ENCODE results near the gene TMEM117.

The TMEM117 gene

GRCh38 chr12:44294649-44295048 is 458.8 kb downstream of the TMEM117 start:
- in situ Hi-C loops (cut with HindIII; ENCODE audit: low pct_ligation_motif_present, low pct_unique_long_range_greater_than_20kb, low sequenced_read_pairs) = no loop called here
- DNase-seq = no peak

GRCh38 chr12:44295958-44296623 is 460.2 kb downstream of the TMEM117 start:
- DNase-seq = no peak
- in situ Hi-C loops (cut with HindIII; ENCODE audit: low pct_ligation_motif_present, low pct_unique_long_range_greater_than_20kb, low sequenced_read_pairs) = no loop called here

- in situ Hi-C loops (cut with HindIII; ENCODE audit: low pct_ligation_motif_present, low pct_unique_long_range_greater_than_20kb, low sequenced_read_pairs) = no loop called here
- no peak for DNase-seq
These were observed 460.8 kb downstream of the TMEM117 start for GRCh38 chr12:44296624-44297197.

- no peak for DNase-seq
- in situ Hi-C loops (cut with HindIII; ENCODE audit: low pct_ligation_motif_present, low pct_unique_long_range_greater_than_20kb, low sequenced_read_pairs) = no loop called here
These were observed 463.6 kb downstream of the TMEM117 start for GRCh38 chr12:44299524-44299923.

- no peak for DNase-seq
- in situ Hi-C loops (cut with HindIII; ENCODE audit: low pct_ligation_motif_present, low pct_unique_long_range_greater_than_20kb, low sequenced_read_pairs) = no loop called here
These were observed 471.8 kb downstream of the TMEM117 start for GRCh38 chr12:44307506-44308168.

- in situ Hi-C loops (cut with HindIII; ENCODE audit: low pct_ligation_motif_present, low pct_unique_long_range_greater_than_20kb, low sequenced_read_pairs) = no loop called here
- no peak for DNase-seq
These were observed 477.3 kb downstream of the TMEM117 start for GRCh38 chr12:44313188-44313587.

GRCh38 chr12:44314007-44314500 is 478.2 kb downstream of the TMEM117 start:
- in situ Hi-C loops (cut with HindIII; ENCODE audit: low pct_ligation_motif_present, low pct_unique_long_range_greater_than_20kb, low sequenced_read_pairs) = no loop called here
- no peak for DNase-seq

GRCh38 chr12:44317651-44318126 is 481.8 kb downstream of the TMEM117 start:
- in situ Hi-C loops (cut with HindIII; ENCODE audit: low pct_ligation_motif_present, low pct_unique_long_range_greater_than_20kb, low sequenced_read_pairs) = no loop called here
- peak; percentile 57 for DNase-seq

- in situ Hi-C loops (cut with HindIII; ENCODE audit: low pct_ligation_motif_present, low pct_unique_long_range_greater_than_20kb, low sequenced_read_pairs) = no loop called here
- no peak for DNase-seq
These were observed 495.4 kb downstream of the TMEM117 start for GRCh38 chr12:44331269-44331668.

- no peak for DNase-seq
- in situ Hi-C loops (cut with HindIII; ENCODE audit: low pct_ligation_motif_present, low pct_unique_long_range_greater_than_20kb, low sequenced_read_pairs) = no loop called here
These were observed 498.5 kb downstream of the TMEM117 start for GRCh38 chr12:44334347-44334746.

GRCh38 chr12:44335030-44335429 is 499.1 kb downstream of the TMEM117 start:
- no peak for DNase-seq
- in situ Hi-C loops (cut with HindIII; ENCODE audit: low pct_ligation_motif_present, low pct_unique_long_range_greater_than_20kb, low sequenced_read_pairs) = no loop called here

- DNase-seq = no peak
These were observed 500.7 kb downstream of the TMEM117 start for GRCh38 chr12:44336577-44336976.

GRCh38 chr12:44342371-44342770 is 506.5 kb downstream of the TMEM117 start:
- in situ Hi-C loops (cut with HindIII; ENCODE audit: low pct_ligation_motif_present, low pct_unique_long_range_greater_than_20kb, low sequenced_read_pairs) = no loop called here

More at GRCh38 chr12:44336577-44336976, 500.7 kb downstream of the TMEM117 start:
- in situ Hi-C loops (cut with HindIII; ENCODE audit: low pct_ligation_motif_present, low pct_unique_long_range_greater_than_20kb, low sequenced_read_pairs) = no loop called here

GRCh38 chr12:44347145-44347544 is 511.3 kb downstream of the TMEM117 start:
- in situ Hi-C loops (cut with HindIII; ENCODE audit: low pct_ligation_motif_present, low pct_unique_long_range_greater_than_20kb, low sequenced_read_pairs) = no loop called here
- no peak for DNase-seq

More at GRCh38 chr12:44342371-44342770, 506.5 kb downstream of the TMEM117 start:
- DNase-seq = no peak

GRCh38 chr12:44357494-44357893 is 521.6 kb downstream of the TMEM117 start:
- in situ Hi-C loops (cut with HindIII; ENCODE audit: low pct_ligation_motif_present, low pct_unique_long_range_greater_than_20kb, low sequenced_read_pairs) = no loop called here

GRCh38 chr12:44358636-44359035 is 522.8 kb downstream of the TMEM117 start:
- in situ Hi-C loops (cut with HindIII; ENCODE audit: low pct_ligation_motif_present, low pct_unique_long_range_greater_than_20kb, low sequenced_read_pairs) = no loop called here
- no peak for DNase-seq

More at GRCh38 chr12:44357494-44357893, 521.6 kb downstream of the TMEM117 start:
- DNase-seq = no peak

- no peak for DNase-seq
These were observed 527.1 kb downstream of the TMEM117 start for GRCh38 chr12:44362947-44363346.

GRCh38 chr12:44367136-44367535 is 531.3 kb downstream of the TMEM117 start:
- in situ Hi-C loops (cut with HindIII; ENCODE audit: low pct_ligation_motif_present, low pct_unique_long_range_greater_than_20kb, low sequenced_read_pairs) = no loop called here
- DNase-seq = no peak

More at GRCh38 chr12:44362947-44363346, 527.1 kb downstream of the TMEM117 start:
- in situ Hi-C loops (cut with HindIII; ENCODE audit: low pct_ligation_motif_present, low pct_unique_long_range_greater_than_20kb, low sequenced_read_pairs) = no loop called here

GRCh38 chr12:44367916-44368315 is 532.0 kb downstream of the TMEM117 start:
- no peak for DNase-seq
- in situ Hi-C loops (cut with HindIII; ENCODE audit: low pct_ligation_motif_present, low pct_unique_long_range_greater_than_20kb, low sequenced_read_pairs) = no loop called here
